ENCODE data around the gene C11orf42.

C11orf42 gene

GRCh38 chr11:6260207-6260726 is 54.9 kb downstream of the C11orf42 start:
- no peak for DNase-seq

Measured in NCI-H1417 treated with DMSO at 0.1 percent for 48 hours (cell line).